ENCODE results near the gene CPNE8.
"Not testable (repeated sequence)": the region's sequence is repeated elsewhere in the genome, so short reads cannot be mapped to it uniquely, and the experiment has no call there.

CPNE8 gene

GRCh38 chr12:38771871-38772270 lies 133.5 kb downstream of the CPNE8 start:
- no peak overlapping the region for H3K4me3 ChIP-seq (ENCODE audit: low read depth, low read length)
- no peak for TF ChIP-seq CTCF (IDR thresholded peaks at IDR 0.05; ENCODE audit: low read depth, low read length)

GRCh38 chr12:38761636-38762342 lies 143.6 kb downstream of the CPNE8 start:
- H3K4me3 ChIP-seq (ENCODE audit: low read depth, low read length), result no peak overlapping the region
- TF ChIP-seq CTCF (IDR thresholded peaks at IDR 0.05; ENCODE audit: low read depth, low read length), result no peak

GRCh38 chr12:38761111-38761510 lies 144.3 kb downstream of the CPNE8 start:
- H3K4me3 ChIP-seq (ENCODE audit: low read depth, low read length), result no peak overlapping the region
- TF ChIP-seq CTCF (IDR thresholded peaks at IDR 0.05; ENCODE audit: low read depth, low read length), result no peak

GRCh38 chr12:38759621-38760020 lies 145.8 kb downstream of the CPNE8 start:
- TF ChIP-seq CTCF (IDR thresholded peaks at IDR 0.05; ENCODE audit: low read depth, low read length), result no peak
- H3K4me3 ChIP-seq (ENCODE audit: low read depth, low read length), result no peak overlapping the region

GRCh38 chr12:38746744-38747143 lies 158.6 kb downstream of the CPNE8 start:
- no peak overlapping the region for H3K4me3 ChIP-seq (ENCODE audit: low read depth, low read length)
- TF ChIP-seq CTCF (IDR thresholded peaks at IDR 0.05; ENCODE audit: low read depth, low read length), result no peak

GRCh38 chr12:38745601-38746000 lies 159.8 kb downstream of the CPNE8 start:
- H3K4me3 ChIP-seq (ENCODE audit: low read depth, low read length), result no peak overlapping the region
- TF ChIP-seq CTCF (IDR thresholded peaks at IDR 0.05; ENCODE audit: low read depth, low read length), result no peak

GRCh38 chr12:38744041-38744440 lies 161.3 kb downstream of the CPNE8 start:
- TF ChIP-seq CTCF (IDR thresholded peaks at IDR 0.05; ENCODE audit: low read depth, low read length), result no peak
- H3K4me3 ChIP-seq (ENCODE audit: low read depth, low read length), result no peak overlapping the region

GRCh38 chr12:38742496-38742895 lies 162.9 kb downstream of the CPNE8 start:
- not testable (repeated sequence) for H3K4me3 ChIP-seq (ENCODE audit: low read depth, low read length)
